ENCODE results near the gene RETREG3.

Gene RETREG3

GRCh38 chr17:42531455-42532354, 77.5 kb downstream of the RETREG3 start:
- Histone ChIP-seq H3K4me3 (ENCODE audit: control insufficient read depth in 1 of 7, extremely low read depth in 1 of 7, insufficient read depth in 4 of 7, low read depth in 2 of 7, low read length in 6 of 7) (peak overlapping the region; percentile 48 to 86 (median 63)), H3K27me3 (replicated peaks in 2 of 5; ENCODE audit: control insufficient read depth in 4 of 5, insufficient read depth in 5 of 5, low read length in 4 of 5) (no peaks in the 10 kb centered on the region), H3K36me3 (ENCODE audit: control insufficient read depth in 4 of 4, insufficient read depth in 4 of 4, low read length in 3 of 4) (no peaks in the 10 kb centered on the region), H3K27ac (ENCODE audit: insufficient read depth in 1 of 2, low read depth in 1 of 2, low read length in 2 of 2, poor library complexity in 1 of 2, severe bottlenecking in 2 of 2) (no peak overlapping the region), H3K4me1 (ENCODE audit: control extremely low read depth in 1 of 4, control insufficient read depth in 4 of 4, insufficient read depth in 4 of 4, low read length in 3 of 4) (peaks cover 2 to 58% (median 52%) of the 10 kb centered on the region in 4 experiments), H3K9me3 (ENCODE audit: control extremely low read depth in 1 of 5, control insufficient read depth in 4 of 5, insufficient read depth in 2 of 5, low read depth in 1 of 5, low read length in 4 of 5) (no peaks in the 10 kb centered on the region)
- ChIA-PET POLR2A (interaction anchor here (0.6 to 0.9 kb wide), 3 partner anchors 24 to 109 kb away, joined by 3 to 5 read pairs (median 3); partner anchors contain the start of gene CAVIN1), CTCF (interaction anchor here (0.8 to 4.9 kb wide), 3 partner anchors 12 to 210 kb away, joined by 3 to 47 read pairs (median 9); no protein-coding TSS in a partner anchor)
- 11% methylated on average over 60 of the region's 60 CpGs for WGBS (ENCODE audit: insufficient coverage)
- DNase-seq: peak in 2 of 3 donors; percentile 52 to 72

GRCh38 chr17:42530952-42531454, 78.2 kb downstream of the RETREG3 start:
- Histone ChIP-seq H3K27me3 (replicated peaks in 2 of 5; ENCODE audit: control insufficient read depth in 4 of 5, insufficient read depth in 5 of 5, low read length in 4 of 5) (no peaks in the 10 kb centered on the region), H3K4me1 (ENCODE audit: control extremely low read depth in 1 of 4, control insufficient read depth in 4 of 4, insufficient read depth in 4 of 4, low read length in 3 of 4) (peaks cover 2 to 57% (median 51%) of the 10 kb centered on the region in 4 experiments), H3K9me3 (ENCODE audit: control extremely low read depth in 1 of 5, control insufficient read depth in 4 of 5, insufficient read depth in 2 of 5, low read depth in 1 of 5, low read length in 4 of 5) (no peaks in the 10 kb centered on the region), H3K36me3 (ENCODE audit: control insufficient read depth in 4 of 4, insufficient read depth in 4 of 4, low read length in 3 of 4) (no peaks in the 10 kb centered on the region), H3K27ac (ENCODE audit: insufficient read depth in 1 of 2, low read depth in 1 of 2, low read length in 2 of 2, poor library complexity in 1 of 2, severe bottlenecking in 2 of 2) (no peak overlapping the region), H3K4me3 (ENCODE audit: control insufficient read depth in 1 of 7, extremely low read depth in 1 of 7, insufficient read depth in 4 of 7, low read depth in 2 of 7, low read length in 6 of 7) (peak overlapping the region in 2 of 7 experiments; percentile 49 to 60)
- 88% methylated on average over 1 of the region's 2 CpGs for WGBS (ENCODE audit: insufficient coverage)
- DNase-seq: no peak
- ChIA-PET POLR2A (interaction anchor here (0.9 to 1.3 kb wide), 2 partner anchors 108 to 211 kb away, joined by 4 to 5 read pairs; partner anchors contain the start of gene CAVIN1), CTCF (interaction anchor here (3.3 to 4.9 kb wide), 2 partner anchors 11 to 209 kb away, joined by 9 to 47 read pairs; no protein-coding TSS in a partner anchor)

Measured in common myeloid progenitor, CD34-positive (primary cell).